Astrocyte of the cerebellum (primary cell): Measurements from ENCODE around the gene CDC42BPA.

ENCODE experiments used
- DNase-seq: peaks from one replicate; pipeline ENCODE4 v3.0.0-alpha.2; 2011; ENCODE audit warnings: low read depth
- H3K4me3 ChIP-seq: 2 replicates; pipeline ENCODE4 v1.5.1; 2011; ENCODE audit warnings: mild to moderate bottlenecking, low read depth, low read length, moderate library complexity
- CTCF ChIP-seq: IDR thresholded peaks from 2 replicates; pipeline ENCODE4 v1.5.1; 2012; ENCODE audit warnings: low read length, low read depth, moderate library complexity, mild to moderate bottlenecking; ENCODE audit errors: missing control alignments
- in situ Hi-C: cut with HindIII; loops from 2 replicates; pipeline ENCODE4 v1.10.0; 2017; ENCODE audit warnings: low sequenced_read_pairs

CDC42BPA gene

GRCh38 chr1:226982451-226983177, 335.7 kb downstream of the CDC42BPA start:
- in situ Hi-C loops: no loop called here
- TF ChIP-seq CTCF: no peak
- DNase-seq: no peak
- no peak overlapping the region for H3K4me3 ChIP-seq

GRCh38 chr1:226981838-226982237, 336.5 kb downstream of the CDC42BPA start:
- no peak overlapping the region for H3K4me3 ChIP-seq
- DNase-seq: no peak
- TF ChIP-seq CTCF: no peak
- in situ Hi-C loops: no loop called here

GRCh38 chr1:226981386-226981817, 336.9 kb downstream of the CDC42BPA start:
- no peak for DNase-seq
- no peak overlapping the region for H3K4me3 ChIP-seq
- TF ChIP-seq CTCF: no peak
- in situ Hi-C loops: no loop called here

- H3K4me3 ChIP-seq: no peak overlapping the region
- in situ Hi-C loops: no loop called here
- no peak for DNase-seq
- no peak for TF ChIP-seq CTCF
Measured at GRCh38 chr1:226980565-226981385, 337.5 kb downstream of the CDC42BPA start.

GRCh38 chr1:226980122-226980560, 338.2 kb downstream of the CDC42BPA start:
- in situ Hi-C loops: no loop called here
- DNase-seq: no peak
- TF ChIP-seq CTCF: no peak
- H3K4me3 ChIP-seq: no peak overlapping the region

- in situ Hi-C loops: no loop called here
- H3K4me3 ChIP-seq: no peak overlapping the region
- no peak for DNase-seq
- no peak for TF ChIP-seq CTCF
Measured at GRCh38 chr1:226979517-226980121, 338.7 kb downstream of the CDC42BPA start.
